Activated T-helper 17 cell treated with anti-CD3 and anti-CD28 coated beads, Interleukin-2, amount 50 U/mL, for 72 hours (primary cell): ENCODE measurements around the gene COL27A1. TPM values are rescaled to one million over a fixed set of nuclear protein-coding genes. Genes with fewer than 3 reads are reported as not detected.

Experiments used
- ATAC-seq: fragments of 150-1000 bp; cut with Tn5 transposase; replicated peaks from 2 replicates; pipeline ENCODE4 v1.10.0; 2021; ENCODE audit warnings: mild to moderate bottlenecking, moderate library complexity
- H3K27ac Mint-ChIP-seq: one replicate; pipeline ENCODE4 v1.8.0; 2022; ENCODE audit warnings: mixed read lengths
- H3K27me3 Mint-ChIP-seq: one replicate; pipeline ENCODE4 v1.8.0; 2022; ENCODE audit warnings: mixed read lengths
- H3K36me3 Mint-ChIP-seq: one replicate; pipeline ENCODE4 v1.8.0; 2022; ENCODE audit warnings: low read depth, mild to moderate bottlenecking, mixed read lengths
- H3K4me1 Mint-ChIP-seq: one replicate; pipeline ENCODE4 v1.8.0; 2022; ENCODE audit warnings: mixed read lengths
- H3K4me3 Mint-ChIP-seq: one replicate; pipeline ENCODE4 v1.8.0; 2022; ENCODE audit warnings: mild to moderate bottlenecking, mixed read lengths
- H3K9me3 Mint-ChIP-seq: one replicate; pipeline ENCODE4 v1.8.0; 2022; ENCODE audit warnings: mixed read lengths
- total RNA-seq, 2 donors: library from RNA; stranded (reverse); gene quantifications; one replicate each; pipeline ENCODE4 v1.2.3, GENCODE V29; 2022

COL27A1 gene
- total RNA-seq, 2 donors from 2014 or later: 7.8 to 12.0 TPM

- no peak for ATAC-seq
- H3K27ac Mint-ChIP-seq: no peak overlapping the region
- H3K36me3 Mint-ChIP-seq: no peaks in the 10 kb centered on the region
- H3K4me1 Mint-ChIP-seq: no peaks in the 10 kb centered on the region
- no peak overlapping the region for H3K4me3 Mint-ChIP-seq
- H3K9me3 Mint-ChIP-seq: no peaks in the 10 kb centered on the region
- peaks cover 4% of the 10 kb centered on the region for H3K27me3 Mint-ChIP-seq
Observed at GRCh38 chr9:114174876-114175771, 19.8 kb downstream of the COL27A1 start.

- H3K4me1 Mint-ChIP-seq: no peaks in the 10 kb centered on the region
- H3K4me3 Mint-ChIP-seq: no peak overlapping the region
- H3K9me3 Mint-ChIP-seq: no peaks in the 10 kb centered on the region
- peaks cover 7% of the 10 kb centered on the region for H3K27me3 Mint-ChIP-seq
- no peak overlapping the region for H3K27ac Mint-ChIP-seq
- no peaks in the 10 kb centered on the region for H3K36me3 Mint-ChIP-seq
- ATAC-seq: no peak
Observed at GRCh38 chr9:114176624-114177291, 21.4 kb downstream of the COL27A1 start.

- H3K4me1 Mint-ChIP-seq: no peaks in the 10 kb centered on the region
- ATAC-seq: no peak
- H3K4me3 Mint-ChIP-seq: no peak overlapping the region
- H3K27me3 Mint-ChIP-seq: peaks cover 7% of the 10 kb centered on the region
- no peak overlapping the region for H3K27ac Mint-ChIP-seq
- H3K9me3 Mint-ChIP-seq: no peaks in the 10 kb centered on the region
- no peaks in the 10 kb centered on the region for H3K36me3 Mint-ChIP-seq
Observed at GRCh38 chr9:114177423-114178064, 22.2 kb downstream of the COL27A1 start.

- Mint-ChIP-seq H3K4me1 (no peaks in the 10 kb centered on the region), H3K9me3 (no peaks in the 10 kb centered on the region), H3K4me3 (no peak overlapping the region), H3K27me3 (peaks cover 7% of the 10 kb centered on the region), H3K36me3 (no peaks in the 10 kb centered on the region), H3K27ac (no peak overlapping the region)
- ATAC-seq: no peak
Observed at GRCh38 chr9:114178076-114178475, 22.7 kb downstream of the COL27A1 start.

GRCh38 chr9:114178756-114179450, 23.6 kb downstream of the COL27A1 start:
- Mint-ChIP-seq H3K27ac (no peak overlapping the region), H3K4me3 (no peak overlapping the region), H3K36me3 (no peaks in the 10 kb centered on the region), H3K27me3 (peaks cover 7% of the 10 kb centered on the region), H3K4me1 (no peaks in the 10 kb centered on the region), H3K9me3 (no peaks in the 10 kb centered on the region)
- ATAC-seq: no peak

- H3K9me3 Mint-ChIP-seq: no peaks in the 10 kb centered on the region
- ATAC-seq: no peak
- peaks cover 7% of the 10 kb centered on the region for H3K27me3 Mint-ChIP-seq
- no peaks in the 10 kb centered on the region for H3K36me3 Mint-ChIP-seq
- H3K4me1 Mint-ChIP-seq: no peaks in the 10 kb centered on the region
- no peak overlapping the region for H3K27ac Mint-ChIP-seq
- no peak overlapping the region for H3K4me3 Mint-ChIP-seq
Observed at GRCh38 chr9:114179516-114179915, 24.2 kb downstream of the COL27A1 start.

GRCh38 chr9:114180696-114181606, 25.6 kb downstream of the COL27A1 start:
- Mint-ChIP-seq H3K4me3 (no peak overlapping the region), H3K36me3 (no peaks in the 10 kb centered on the region), H3K9me3 (no peaks in the 10 kb centered on the region), H3K27me3 (peaks cover 7% of the 10 kb centered on the region), H3K4me1 (no peaks in the 10 kb centered on the region), H3K27ac (no peak overlapping the region)
- no peak for ATAC-seq

GRCh38 chr9:114181607-114182409, 26.5 kb downstream of the COL27A1 start:
- Mint-ChIP-seq H3K27ac (no peak overlapping the region), H3K36me3 (no peaks in the 10 kb centered on the region), H3K4me1 (no peaks in the 10 kb centered on the region), H3K4me3 (no peak overlapping the region), H3K9me3 (no peaks in the 10 kb centered on the region), H3K27me3 (peaks cover 7% of the 10 kb centered on the region)
- no peak for ATAC-seq

- H3K4me1 Mint-ChIP-seq: no peaks in the 10 kb centered on the region
Observed at GRCh38 chr9:114183006-114183405, 27.7 kb downstream of the COL27A1 start.

GRCh38 chr9:114184071-114184470, 28.7 kb downstream of the COL27A1 start:
- Mint-ChIP-seq H3K27ac (no peak overlapping the region), H3K9me3 (no peaks in the 10 kb centered on the region), H3K4me1 (no peaks in the 10 kb centered on the region), H3K36me3 (no peaks in the 10 kb centered on the region), H3K27me3 (peaks cover 3% of the 10 kb centered on the region), H3K4me3 (no peak overlapping the region)
- no peak for ATAC-seq

More at GRCh38 chr9:114183006-114183405, 27.7 kb downstream of the COL27A1 start:
- Mint-ChIP-seq H3K4me3 (no peak overlapping the region), H3K36me3 (no peaks in the 10 kb centered on the region), H3K27me3 (peaks cover 3% of the 10 kb centered on the region), H3K9me3 (no peaks in the 10 kb centered on the region), H3K27ac (no peak overlapping the region)
- no peak for ATAC-seq

GRCh38 chr9:114184866-114185265, 29.5 kb downstream of the COL27A1 start:
- Mint-ChIP-seq H3K27ac (no peak overlapping the region), H3K4me1 (no peaks in the 10 kb centered on the region), H3K27me3 (peaks cover 3% of the 10 kb centered on the region), H3K36me3 (no peaks in the 10 kb centered on the region), H3K4me3 (no peak overlapping the region), H3K9me3 (no peaks in the 10 kb centered on the region)
- ATAC-seq: no peak

- H3K4me3 Mint-ChIP-seq: no peak overlapping the region
- ATAC-seq: no peak
- H3K9me3 Mint-ChIP-seq: no peaks in the 10 kb centered on the region
- H3K4me1 Mint-ChIP-seq: no peaks in the 10 kb centered on the region
- peaks cover 3% of the 10 kb centered on the region for H3K27me3 Mint-ChIP-seq
- H3K27ac Mint-ChIP-seq: no peak overlapping the region
- no peaks in the 10 kb centered on the region for H3K36me3 Mint-ChIP-seq
Observed at GRCh38 chr9:114185570-114186490, 30.5 kb downstream of the COL27A1 start.
